Esophagus muscularis mucosa (tissue), 4 donors: ENCODE data around the gene TLK1. TPM values are rescaled to one million over a fixed set of nuclear protein-coding genes. Genes with fewer than 3 reads are reported as not detected.
A peak's percentile ranks its signal among the peaks of the same experiment; 100 is the strongest.

Source experiments
- DNase-seq: peaks from one replicate; pipeline ENCODE4 v3.0.0-alpha.2; 2017; ENCODE audit errors: extremely low spot score
- H3K27ac ChIP-seq, 4 donors: fragments of 200-600 bp; sonication (generic); replicated peaks in 1 of 4; 1 replicate in 3 of 4; 2 replicates in 1 of 4; pipeline ENCODE4 v1.5.1; 2016 to 2019; ENCODE audit warnings: mild to moderate bottlenecking in 1 of 4
- H3K27me3 ChIP-seq, 4 donors: fragments of 200-600 bp; sonication (generic); one replicate each; pipeline versions ENCODE4 v1.5.1 to v1.6.0; 2016 to 2019
- H3K36me3 ChIP-seq, 4 donors: fragments of 200-600 bp; sonication (generic); one replicate each; pipeline ENCODE4 v1.5.1; 2016 to 2019
- H3K4me1 ChIP-seq, 4 donors: fragments of 200-600 bp; sonication (generic); one replicate each; pipeline ENCODE4 v1.5.1; 2016 to 2019
- H3K4me3 ChIP-seq, 4 donors: fragments of 200-600 bp; sonication (generic); 1 replicate in 2 of 4; 2 replicates in 2 of 4; pipeline ENCODE4 v1.5.1; 2016 to 2019; ENCODE audit warnings: mild to moderate bottlenecking in 4 of 4, moderate library complexity in 1 of 4
- H3K9me3 ChIP-seq, 4 donors: fragments of 200-600 bp; sonication (generic); 1 replicate in 3 of 4; 2 replicates in 1 of 4; pipeline ENCODE4 v1.5.1; 2016 to 2019
- CTCF ChIP-seq, 3 experiments: fragments of 200-600 bp in 2 of 3; fragments of 450-650 bp in 1 of 3; sonication (generic) in 2 of 3; IDR thresholded peaks; one replicate each; pipeline ENCODE4 v1.5.1; 2017 to 2019; ENCODE audit warnings: antibody characterized with exemption in 3 of 3, mild to moderate bottlenecking in 2 of 3, moderate library complexity in 1 of 3
- EP300 ChIP-seq: sonication (generic); formaldehyde crosslinking; IDR thresholded peaks from one replicate; pipeline ENCODE4 v1.6.1; 2017; ENCODE audit warnings: antibody characterized with exemption
- POLR2A ChIP-seq: fragments of 450-650 bp; IDR thresholded peaks from one replicate; pipeline ENCODE4 v1.6.1; 2017; ENCODE audit warnings: antibody characterized with exemption, moderate library complexity, mild to moderate bottlenecking, low read depth
- POLR2AphosphoS5 ChIP-seq, 2 donors: sonication (generic); formaldehyde crosslinking; IDR thresholded peaks; one replicate each; pipeline ENCODE4 v1.6.1; 2017; ENCODE audit warnings: antibody characterized with exemption in 2 of 2
- WGBS: methylation state at CpG from one replicate; pipeline ENCODE4 v1.1.5; 2018; 5-methylcytosine and 5-hydroxymethylcytosine counted together
- intact Hi-C: fragments of 100-400 bp; cut with DNase I; formaldehyde crosslinking; loops from one replicate; pipeline ENCODE4 v1.15.1; 2023
- total RNA-seq, 4 donors: library from RNA; depleted of rRNA; stranded (reverse); fragments of >200 nt; gene quantifications; one replicate each; pipeline versions ENCODE4 v1.1.0 to v1.2.1, GENCODE V29; 2016

Gene TLK1
- total RNA-seq, 4 donors from 2014 or later = 27.9 to 46.1 (median 34.0) TPM

GRCh38 chr2:171187177-171187576 is 26.5 kb upstream of the TLK1 start:
- intact Hi-C loops = loop anchor here (10.0 kb wide), 1 partner anchor 158 kb away; no protein-coding TSS in a partner anchor
- Histone ChIP-seq H3K4me1 (peaks cover 0 to 17% (median 10%) of the 10 kb centered on the region in 4 donors), H3K27me3 (no peaks in the 10 kb centered on the region), H3K4me3 (no peak overlapping the region), H3K9me3 (no peaks in the 10 kb centered on the region), H3K36me3 (no peaks in the 10 kb centered on the region), H3K27ac (no peak overlapping the region)
- no peak for DNase-seq
- WGBS = 96% methylated on average over 2 of the region's 2 CpGs
- no peak for TF ChIP-seq POLR2A
- TF ChIP-seq POLR2AphosphoS5 (IDR thresholded peaks at IDR 0.05) = no peak
- no peak for TF ChIP-seq EP300
- no peak for TF ChIP-seq CTCF (IDR thresholded peaks at IDR 0.05)

GRCh38 chr2:171185941-171186340 is 25.2 kb upstream of the TLK1 start:
- H3K4me3 ChIP-seq = no peak overlapping the region
- H3K36me3 ChIP-seq = no peaks in the 10 kb centered on the region
- intact Hi-C loops = loop anchor here (10.0 kb wide), 1 partner anchor 159 kb away; no protein-coding TSS in a partner anchor
- TF ChIP-seq CTCF (IDR thresholded peaks at IDR 0.05) = no peak
- no peak for TF ChIP-seq POLR2AphosphoS5 (IDR thresholded peaks at IDR 0.05)
- TF ChIP-seq POLR2A = no peak
- TF ChIP-seq EP300 = no peak
- WGBS = 45% methylated on average over 3 of the region's 3 CpGs
- DNase-seq = no peak
- peaks cover 0 to 17% (median 10%) of the 10 kb centered on the region in 4 donors for H3K4me1 ChIP-seq
- H3K27me3 ChIP-seq = no peaks in the 10 kb centered on the region
- no peaks in the 10 kb centered on the region for H3K9me3 ChIP-seq
- peak overlapping the region in 3 of 4 donors; percentile 18 to 44 (median 40) for H3K27ac ChIP-seq

GRCh38 chr2:171185165-171185818 is 24.6 kb upstream of the TLK1 start:
- intact Hi-C loops = loop anchor here (10.0 kb wide), 1 partner anchor 160 kb away; no protein-coding TSS in a partner anchor
- H3K36me3 ChIP-seq = no peaks in the 10 kb centered on the region
- no peaks in the 10 kb centered on the region for H3K9me3 ChIP-seq
- peak overlapping the region in 2 of 4 donors; percentile 9 to 44 for H3K27ac ChIP-seq
- H3K4me1 ChIP-seq = peaks cover 0 to 17% (median 10%) of the 10 kb centered on the region in 4 donors
- no peak overlapping the region for H3K4me3 ChIP-seq
- TF ChIP-seq POLR2AphosphoS5 (IDR thresholded peaks at IDR 0.05) (no peak), POLR2A (no peak), EP300 (no peak), CTCF (IDR thresholded peaks at IDR 0.05) (no peak)
- no peaks in the 10 kb centered on the region for H3K27me3 ChIP-seq
- WGBS = 73% methylated on average over 2 of the region's 2 CpGs
- DNase-seq = no peak

- intact Hi-C loops = loop anchor here (10.0 kb wide), 1 partner anchor 163 kb away; no protein-coding TSS in a partner anchor
- 52% methylated on average over 9 of the region's 9 CpGs for WGBS
- Histone ChIP-seq H3K36me3 (no peaks in the 10 kb centered on the region), H3K9me3 (no peaks in the 10 kb centered on the region), H3K27ac (no peak overlapping the region), H3K4me3 (no peak overlapping the region), H3K27me3 (no peaks in the 10 kb centered on the region), H3K4me1 (peaks cover 0 to 14% (median 12%) of the 10 kb centered on the region in 4 donors)
- DNase-seq = no peak
- TF ChIP-seq POLR2A (no peak), CTCF (IDR thresholded peaks at IDR 0.05) (no peak), POLR2AphosphoS5 (IDR thresholded peaks at IDR 0.05) (no peak), EP300 (no peak)
These were observed 20.7 kb upstream of the TLK1 start for GRCh38 chr2:171181064-171182049.
